Stimulated activated naive CD8-positive, alpha-beta T cell treated with anti-CD3 and anti-CD28 coated beads, Interleukin-15, Interleukin-2, amounts not matched to agents 100 U/mL and 50 U/mL, for 24 hours (primary cell): ENCODE data around the gene SEC16B.

ENCODE experiments used
- ATAC-seq: fragments of 150-1000 bp; cut with Tn5 transposase; one replicate; pipeline ENCODE4 v1.10.0; 2021
- DNase-seq: peaks from one replicate; pipeline ENCODE4 v3.0.0; 2021

SEC16B gene

DNA sequence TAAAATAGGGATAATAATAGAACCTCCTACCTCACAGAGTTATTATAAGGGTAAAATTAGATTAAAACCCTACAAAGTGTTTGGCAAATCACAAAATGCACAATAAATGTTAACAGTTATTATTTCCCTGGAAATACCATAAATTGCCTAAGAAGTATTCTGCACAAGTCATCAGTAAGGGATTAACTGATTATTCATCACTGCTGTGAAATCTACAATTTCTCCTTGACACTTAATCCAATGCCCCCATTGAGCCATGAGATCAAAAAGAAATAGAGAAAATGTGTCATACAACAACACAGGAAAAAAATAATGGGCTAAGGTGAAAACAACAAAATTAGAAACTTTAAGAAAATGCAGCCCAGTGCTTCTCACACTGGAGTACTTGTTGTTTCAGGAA, 6.7 kb upstream of the SEC16B start:
- ATAC-seq = no peak
- no peak for DNase-seq

DNA sequence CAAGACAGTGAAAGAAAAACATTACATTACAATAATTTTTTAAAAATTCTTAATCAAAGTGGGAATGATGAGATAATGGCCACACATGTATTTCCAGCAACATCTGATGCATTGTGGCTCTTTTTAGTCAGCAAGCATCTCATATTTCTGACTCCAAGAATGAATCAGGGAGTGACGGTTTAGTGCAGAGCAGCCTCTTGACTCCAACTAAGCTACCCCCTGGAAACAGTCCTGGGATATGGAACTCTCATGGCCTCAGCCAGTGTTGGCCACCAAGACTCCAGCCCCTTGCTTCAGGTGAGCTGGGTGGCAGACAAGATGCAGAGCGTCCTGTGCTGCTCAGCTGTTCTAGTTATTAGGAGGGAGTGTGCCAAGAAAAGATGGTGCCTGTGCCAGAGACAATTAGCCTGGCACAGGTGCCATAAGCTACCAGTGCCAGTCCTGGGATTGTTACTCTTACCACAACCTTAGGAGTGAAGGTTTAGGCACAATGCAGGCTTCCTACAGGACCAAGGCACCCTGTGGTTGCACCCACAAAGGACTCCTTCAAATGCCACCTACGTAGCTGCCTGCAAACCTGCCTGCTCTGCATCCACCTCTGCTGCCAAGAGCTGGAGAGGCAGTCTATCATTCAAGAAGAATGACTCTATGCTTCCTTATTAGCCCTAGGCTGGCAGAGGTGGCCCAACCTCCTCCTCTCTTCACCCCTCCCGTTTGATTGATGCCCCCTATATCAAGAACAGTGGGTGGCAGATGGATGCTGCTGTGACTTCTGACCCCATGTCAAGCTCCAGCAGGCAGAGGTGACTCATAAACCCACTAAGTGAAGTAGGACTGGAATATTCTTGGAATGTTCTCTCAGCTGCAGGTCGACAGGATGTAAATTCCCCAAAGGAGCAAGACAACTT, 6.0 kb upstream of the SEC16B start:
- no peak for DNase-seq
- ATAC-seq = no peak

DNA sequence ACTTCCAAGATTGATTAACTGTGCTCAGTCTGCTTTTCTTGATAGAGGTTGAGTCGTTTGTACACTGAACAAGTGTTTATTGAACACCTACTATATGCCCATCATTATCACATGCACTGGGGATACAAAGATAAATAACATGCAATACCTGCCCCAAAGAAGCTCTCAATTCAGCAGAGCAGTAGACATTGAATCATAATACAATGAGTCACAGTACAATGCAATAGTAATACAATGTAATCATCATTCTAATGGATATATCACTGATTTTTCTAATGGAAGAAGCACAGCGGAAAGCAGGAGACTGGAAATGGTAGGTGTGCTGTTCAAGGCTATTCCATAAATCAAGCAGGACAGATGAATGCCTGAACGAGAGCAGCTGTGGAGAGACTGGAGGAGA, 3.7 kb upstream of the SEC16B start:
- no peak for ATAC-seq
- no peak for DNase-seq

DNA sequence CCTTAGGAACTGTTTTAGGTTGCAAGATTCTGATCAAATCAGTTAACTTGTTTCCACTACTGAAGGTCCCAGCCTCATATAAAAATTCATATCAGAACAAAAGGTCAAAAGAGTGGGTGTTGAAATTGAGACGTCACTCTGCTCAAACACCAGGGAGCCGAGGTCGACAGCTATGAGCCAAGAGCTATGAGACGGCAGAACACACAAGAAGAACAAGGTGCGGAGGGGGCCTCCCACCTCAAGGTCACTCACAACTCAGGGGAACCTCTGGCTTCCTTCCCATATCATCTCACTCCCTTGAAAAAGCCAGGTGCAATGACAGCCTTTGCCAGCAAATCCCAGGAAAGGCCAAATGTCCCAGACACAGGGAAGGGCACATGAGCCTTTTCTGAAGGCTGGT, 749 bp downstream of the SEC16B start:
- ATAC-seq (no peak), DNase-seq (no peak)

DNA sequence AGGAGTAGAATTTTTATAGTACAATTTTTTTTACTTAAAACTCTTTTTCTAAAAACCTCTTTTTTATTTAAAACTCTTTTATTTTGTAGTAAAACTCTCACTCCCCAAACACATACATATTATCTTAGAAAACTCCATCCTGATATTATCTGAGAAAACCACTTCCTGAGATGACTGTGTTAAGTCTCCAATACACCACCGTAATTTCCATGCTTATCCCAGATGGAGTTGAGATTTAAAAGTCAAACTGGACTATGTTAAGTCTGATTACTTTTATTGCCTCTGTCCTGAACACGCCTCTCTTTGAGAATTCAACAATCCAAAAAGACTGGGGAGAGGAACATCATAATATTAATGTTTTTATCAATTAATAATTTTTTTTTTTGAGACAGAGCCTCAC, 3.7 kb downstream of the SEC16B start:
- ATAC-seq (no peak), DNase-seq (no peak)

DNA sequence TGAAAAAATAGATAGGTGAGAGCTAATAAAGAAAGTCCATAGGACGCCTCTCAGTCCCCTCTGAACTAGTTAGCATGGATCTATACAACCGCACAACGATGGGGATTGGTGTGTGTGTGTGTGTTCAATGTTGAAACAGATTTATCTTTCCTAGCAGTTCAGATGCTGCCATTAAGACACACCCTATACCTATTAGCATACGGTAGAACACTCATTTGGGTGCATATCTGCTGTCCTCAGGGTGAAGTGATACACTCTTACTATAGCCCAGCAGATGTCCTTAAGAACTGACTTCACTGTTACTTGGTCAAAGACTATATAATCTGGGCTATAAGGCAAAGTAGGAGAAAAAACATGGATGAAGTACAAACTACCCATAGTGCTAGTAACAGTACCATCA, 4.6 kb downstream of the SEC16B start:
- ATAC-seq (no peak), DNase-seq (no peak)

DNA sequence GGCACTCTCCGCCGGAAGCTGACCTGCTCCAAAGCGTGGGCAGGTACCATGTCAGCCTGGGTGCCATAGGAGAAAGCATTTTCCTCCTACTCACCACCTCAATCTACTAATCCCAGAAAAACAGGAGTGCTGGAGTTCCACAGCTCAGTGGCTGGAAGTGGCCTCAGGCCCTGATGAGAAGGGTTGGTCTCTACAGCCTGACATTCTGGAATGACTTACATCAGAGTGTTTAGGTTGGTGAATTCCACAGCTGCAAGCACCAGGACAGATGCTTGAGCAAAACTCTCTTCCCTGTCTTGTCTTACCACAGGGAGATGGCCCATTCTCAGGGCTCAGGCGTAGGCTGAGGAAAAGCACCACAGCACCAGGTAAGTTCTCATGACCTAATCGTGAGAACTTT, 5.5 kb downstream of the SEC16B start:
- no peak for ATAC-seq
- DNase-seq = no peak

DNA sequence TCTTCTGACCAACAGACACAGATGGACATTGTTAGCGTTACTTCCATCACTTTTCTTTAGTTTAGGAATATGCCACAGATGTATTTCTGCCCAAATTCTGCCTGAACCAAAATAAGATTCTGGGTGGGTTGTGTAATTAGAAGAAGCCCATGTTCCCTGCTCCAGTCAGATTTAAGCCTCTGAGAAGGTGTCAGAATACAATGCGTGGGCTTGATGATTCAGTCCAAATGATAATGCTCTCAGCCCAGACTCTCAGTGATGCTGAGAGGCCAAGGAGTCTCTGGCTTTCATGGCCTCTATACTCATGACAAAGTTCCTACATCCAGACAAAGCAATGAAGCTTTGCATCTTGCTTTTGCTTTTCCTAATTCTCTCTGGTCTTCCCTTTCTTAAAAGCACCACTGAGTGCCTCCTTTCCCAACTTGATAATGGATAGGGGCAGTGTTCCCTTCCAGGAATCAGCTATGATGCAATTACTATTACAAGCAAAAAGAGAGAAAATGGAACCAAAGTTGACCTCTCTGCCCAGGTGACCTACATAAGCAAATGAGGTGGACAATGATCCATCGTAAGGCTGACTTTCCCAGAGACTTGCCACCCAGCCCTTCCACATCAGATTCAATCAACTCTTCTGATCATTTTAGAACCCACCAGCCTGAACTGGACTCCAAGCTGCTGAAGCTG, 8.8 kb downstream of the SEC16B start:
- ATAC-seq = no peak
- no peak for DNase-seq

DNA sequence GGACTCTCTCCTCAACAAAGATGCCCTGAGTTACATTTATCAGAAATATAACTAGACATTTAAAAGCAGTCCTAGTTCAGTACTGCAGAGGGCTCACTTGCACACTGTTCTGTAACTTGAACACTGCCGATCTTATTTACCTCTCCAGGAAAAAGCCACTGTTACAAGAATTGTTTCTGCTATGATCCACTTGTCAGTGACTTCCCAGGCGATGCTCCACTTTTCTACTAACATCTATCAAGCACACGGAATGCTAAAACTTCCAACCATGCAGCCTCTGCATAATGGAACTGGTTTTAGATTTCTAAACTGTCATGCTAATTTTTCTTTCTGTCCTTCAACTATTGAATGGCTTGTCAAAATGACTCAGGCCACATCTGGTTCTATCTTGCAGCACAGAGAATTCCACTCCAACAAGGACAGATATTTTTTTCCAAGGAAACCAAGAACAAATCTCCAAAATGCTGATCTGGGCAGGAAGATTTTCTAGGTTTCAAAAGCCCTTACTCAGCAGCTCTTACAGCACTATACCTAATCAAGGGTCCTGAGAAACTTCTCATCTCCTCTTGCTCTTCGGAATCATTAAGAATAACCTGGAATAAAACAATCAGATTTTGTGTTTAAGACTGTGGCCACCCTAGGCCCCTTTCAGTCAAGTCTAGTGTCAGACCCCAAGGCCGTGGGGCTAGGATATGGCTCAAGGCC, 9.9 kb downstream of the SEC16B start:
- DNase-seq = no peak
- ATAC-seq = no peak

DNA sequence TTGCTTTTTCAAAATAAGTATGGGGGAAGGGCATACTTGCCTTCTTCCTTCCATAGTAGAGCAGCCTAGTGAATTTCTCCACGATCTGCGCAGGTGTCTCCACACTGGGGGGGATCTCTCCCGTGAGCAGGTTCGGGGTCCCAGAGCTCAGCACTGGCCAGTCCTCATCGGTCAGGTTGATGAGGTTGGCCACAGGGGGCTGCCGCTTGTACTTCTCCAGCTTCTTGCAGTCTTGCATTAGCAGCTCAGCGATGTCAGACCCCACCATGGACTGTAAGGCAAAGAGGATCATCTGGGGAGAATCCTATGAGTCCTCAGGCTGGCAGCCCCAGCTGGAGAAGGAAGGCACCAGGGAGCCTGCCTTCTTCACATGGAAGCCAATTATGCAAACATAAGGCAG, 11.8 kb downstream of the SEC16B start:
- DNase-seq (no peak), ATAC-seq (no peak)

DNA sequence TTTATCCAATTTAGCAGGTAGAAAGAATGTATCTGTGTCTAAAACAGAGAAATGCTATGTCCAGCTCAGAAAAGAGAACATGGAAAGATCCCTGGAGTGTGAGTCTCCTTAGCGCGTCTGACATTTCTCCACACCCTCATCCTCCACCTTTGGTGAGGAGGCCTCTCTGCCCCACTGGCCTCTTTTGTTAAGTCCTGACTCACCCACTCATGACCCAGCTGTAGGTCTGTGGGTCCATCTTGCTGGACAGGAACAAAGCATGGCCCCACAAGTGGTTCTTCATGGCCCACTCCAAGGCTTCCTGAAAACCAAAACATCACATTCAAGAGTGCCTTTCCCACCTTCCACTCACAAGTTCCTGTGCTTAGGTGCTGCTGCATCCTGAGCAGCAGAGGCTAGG, 15.8 kb downstream of the SEC16B start:
- ATAC-seq (no peak), DNase-seq (no peak)

DNA sequence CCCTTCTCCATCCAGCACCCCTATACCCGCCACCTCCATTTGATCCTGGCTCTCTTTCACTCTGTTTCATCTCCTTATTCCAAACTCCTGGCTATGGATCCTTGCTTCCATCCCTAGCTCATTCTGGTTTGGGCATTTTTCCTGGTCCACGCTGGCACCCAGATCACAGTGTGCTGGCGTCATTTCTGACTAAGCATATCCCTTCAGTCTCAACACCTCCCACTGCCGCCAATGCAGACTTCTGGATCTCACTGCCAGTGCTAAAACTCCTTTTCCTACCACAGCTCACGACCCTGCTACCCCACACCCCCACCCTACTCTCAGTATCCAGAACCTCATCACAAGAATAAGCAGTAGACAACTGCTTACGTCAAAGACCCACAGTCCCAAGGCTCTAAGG, 16.3 kb downstream of the SEC16B start:
- no peak for DNase-seq
- no peak for ATAC-seq

DNA sequence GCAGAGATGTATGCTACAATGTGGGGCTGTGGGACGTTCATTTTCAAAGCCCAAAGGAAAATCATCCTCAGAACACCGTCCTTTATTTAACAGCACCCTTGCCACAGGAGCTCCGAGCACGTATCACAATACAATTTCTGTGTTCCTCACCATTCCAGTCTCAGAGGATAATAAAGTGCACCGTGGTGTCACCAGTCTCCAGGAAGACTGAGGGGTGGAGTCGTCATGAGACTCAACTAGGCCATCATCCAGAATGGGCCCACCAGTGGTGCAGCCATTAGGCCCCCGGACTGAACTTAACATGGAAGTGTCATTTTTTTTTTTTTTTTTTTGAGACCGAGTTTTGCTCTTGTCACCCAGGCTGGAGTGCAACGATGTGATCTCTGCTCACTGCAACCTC, 17.2 kb downstream of the SEC16B start:
- ATAC-seq = no peak

DNA sequence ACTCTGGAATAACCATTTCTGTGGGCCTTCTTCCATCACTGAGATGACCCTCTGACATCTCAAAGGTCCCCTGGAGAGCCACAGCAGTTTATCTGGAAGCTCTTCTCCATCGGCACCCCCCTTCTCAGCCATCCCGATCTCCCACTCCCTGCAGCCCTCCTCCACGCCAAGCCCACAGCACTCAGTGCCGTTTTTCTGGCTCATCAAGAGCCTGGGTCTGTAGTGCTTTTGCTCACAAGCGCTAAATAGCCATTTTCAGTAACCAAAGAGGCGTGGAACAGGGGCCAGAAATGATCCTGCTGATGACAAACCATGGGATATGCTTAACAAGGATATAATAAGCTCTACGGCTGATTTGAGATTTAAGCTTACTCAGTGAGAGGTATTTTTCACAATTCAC, 17.6 kb downstream of the SEC16B start:
- ATAC-seq (no peak), DNase-seq (no peak)

More for the DNA sequence above, 17.2 kb downstream of the SEC16B start:
- no peak for DNase-seq

DNA sequence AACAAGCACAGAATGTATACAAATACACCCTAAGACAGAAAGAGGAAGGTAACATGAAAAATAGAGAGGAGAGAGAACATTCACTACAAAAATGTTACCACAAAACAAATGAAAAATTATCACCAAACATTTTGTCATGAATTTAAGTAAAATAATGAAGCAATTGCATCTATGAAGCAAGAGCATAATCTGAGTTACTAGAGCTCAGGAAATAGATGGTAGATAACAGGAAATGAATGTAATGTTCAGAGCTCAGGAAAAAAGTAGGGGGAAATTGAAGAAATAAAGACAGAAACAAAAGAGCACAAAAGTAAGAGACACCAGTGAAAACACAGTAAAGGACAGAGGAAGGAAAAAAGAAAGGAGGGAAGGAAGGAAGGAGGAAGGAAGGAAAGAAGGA, 19.4 kb downstream of the SEC16B start:
- DNase-seq (no peak), ATAC-seq (no peak)

DNA sequence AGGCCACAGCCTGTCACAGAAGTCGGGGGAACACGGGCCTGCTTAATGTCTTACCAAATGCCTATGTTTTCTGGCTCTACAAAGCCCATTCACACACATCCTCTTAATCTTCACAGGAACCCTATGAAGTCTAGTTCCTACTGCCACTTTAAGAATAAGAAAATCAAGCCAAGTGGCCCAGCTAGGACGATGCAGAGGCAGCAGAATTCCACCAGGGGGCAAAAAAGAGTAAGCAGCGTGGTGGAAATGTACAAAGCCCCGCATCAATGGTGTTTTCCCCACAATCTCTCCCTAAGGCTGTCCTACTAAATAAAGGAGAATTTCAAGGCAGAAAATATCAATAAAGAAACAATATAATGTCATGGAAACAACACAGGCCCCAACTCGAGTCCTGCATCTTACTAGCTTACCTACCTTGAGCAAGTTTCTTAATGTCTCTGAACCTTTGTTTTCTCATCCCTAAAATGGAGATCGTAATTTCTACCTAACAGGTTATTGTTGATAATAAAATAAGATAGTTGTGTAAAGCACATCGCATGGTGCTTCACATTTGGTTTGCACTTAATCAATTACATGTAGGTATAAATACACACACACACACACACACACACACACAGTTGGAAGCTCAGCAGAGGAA, 21.4 kb downstream of the SEC16B start:
- ATAC-seq = no peak
- peak; percentile 20 for DNase-seq

DNA sequence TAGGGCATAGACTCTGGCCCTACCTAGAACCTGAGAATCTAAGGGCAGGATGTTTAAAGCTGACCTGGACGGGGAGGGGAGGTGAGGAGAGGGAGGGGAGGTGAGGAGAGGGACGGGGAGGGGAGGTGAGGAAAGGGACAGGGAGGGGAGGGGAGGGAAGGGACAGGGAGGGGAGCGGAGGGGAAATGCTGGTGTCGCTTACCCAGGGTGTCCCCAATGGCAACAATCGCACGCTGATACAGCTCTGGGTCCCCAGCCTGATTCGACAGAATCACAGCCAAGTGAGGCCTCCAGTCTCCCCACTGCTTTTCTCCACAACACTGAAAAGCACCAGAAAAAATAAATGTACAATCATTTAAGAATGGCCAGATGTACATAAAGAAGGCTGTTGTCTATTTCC, 22.2 kb downstream of the SEC16B start:
- no peak for DNase-seq
- no peak for ATAC-seq

DNA sequence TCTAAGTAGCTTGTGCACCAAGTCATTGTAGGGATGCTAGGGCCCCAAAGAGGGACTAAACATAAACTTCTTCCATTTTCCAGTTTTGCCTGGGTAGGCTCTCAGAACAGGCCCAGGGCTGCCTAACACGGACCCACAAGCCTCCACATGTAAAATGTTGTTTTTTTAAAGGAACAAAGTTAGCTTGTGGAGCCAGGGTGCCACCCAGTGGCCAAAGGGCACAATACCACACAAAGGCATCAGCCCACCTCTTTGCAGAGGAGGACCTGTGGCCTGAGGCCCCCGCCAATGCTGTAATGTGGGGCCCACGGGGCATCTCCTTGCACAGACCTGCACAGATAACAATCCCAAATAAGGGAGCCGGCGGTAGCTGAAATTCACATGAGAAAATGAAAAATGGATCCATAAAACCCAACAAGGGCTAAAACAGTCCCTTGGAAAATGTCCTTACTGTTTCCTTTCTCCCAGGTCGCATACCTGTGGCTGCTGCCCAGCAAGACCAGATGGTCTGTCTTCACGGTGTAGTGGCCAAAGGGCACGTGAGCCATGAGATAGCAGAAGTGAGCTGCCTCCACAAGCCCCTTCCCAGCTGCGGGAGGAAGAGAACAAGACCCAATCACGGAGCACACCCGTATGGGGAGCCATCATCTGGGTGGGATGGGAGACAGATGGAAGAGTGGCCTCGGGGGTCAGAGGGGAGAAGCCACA, 23.8 kb downstream of the SEC16B start:
- DNase-seq (peak; percentile 45), ATAC-seq (peak; percentile 39)

DNA sequence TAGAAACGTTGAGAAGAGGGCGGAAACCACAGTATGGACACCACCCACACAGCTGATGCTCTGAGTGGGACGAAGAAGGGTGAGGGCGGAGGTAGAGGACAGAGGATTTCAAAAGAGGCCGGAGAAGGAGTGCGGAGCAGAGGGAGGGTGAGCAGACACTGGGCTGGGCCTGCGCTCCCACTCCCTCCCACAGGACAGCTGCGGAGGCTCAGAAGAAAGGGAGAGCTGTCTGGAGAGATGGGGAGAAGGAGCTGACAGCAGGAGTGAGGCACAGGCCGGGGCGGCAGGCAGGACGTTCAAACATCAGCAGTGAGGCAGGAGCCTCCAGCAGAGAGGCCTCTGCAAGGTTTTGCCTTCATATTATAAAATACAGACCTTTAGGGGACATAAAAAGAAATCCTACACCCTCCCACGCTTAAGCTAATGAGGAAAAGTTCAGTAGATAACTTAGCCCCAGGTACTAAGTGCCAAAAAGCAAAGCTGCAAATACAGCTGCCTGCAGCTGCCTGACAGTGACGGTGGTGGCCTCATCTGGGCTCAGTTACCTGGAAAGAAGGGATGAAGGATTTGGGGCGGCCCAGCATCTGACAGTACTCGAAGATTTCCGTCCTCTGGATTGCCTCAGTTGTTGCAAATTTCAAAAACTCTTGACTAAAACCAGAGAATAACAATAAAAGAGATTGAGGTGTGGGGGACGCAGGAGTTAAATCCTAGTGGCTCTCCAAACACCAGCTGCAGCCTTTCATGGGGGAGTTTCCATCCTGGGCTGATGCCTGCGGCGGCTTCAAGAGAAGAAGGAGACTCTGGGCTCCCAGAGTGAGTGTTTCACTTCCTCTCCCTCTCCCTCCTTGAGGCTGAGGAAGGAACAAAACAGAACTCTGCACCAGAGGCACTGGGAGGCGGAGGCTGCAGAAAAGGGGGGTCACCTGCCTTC, 25.6 kb downstream of the SEC16B start:
- DNase-seq (no peak), ATAC-seq (no peak)

DNA sequence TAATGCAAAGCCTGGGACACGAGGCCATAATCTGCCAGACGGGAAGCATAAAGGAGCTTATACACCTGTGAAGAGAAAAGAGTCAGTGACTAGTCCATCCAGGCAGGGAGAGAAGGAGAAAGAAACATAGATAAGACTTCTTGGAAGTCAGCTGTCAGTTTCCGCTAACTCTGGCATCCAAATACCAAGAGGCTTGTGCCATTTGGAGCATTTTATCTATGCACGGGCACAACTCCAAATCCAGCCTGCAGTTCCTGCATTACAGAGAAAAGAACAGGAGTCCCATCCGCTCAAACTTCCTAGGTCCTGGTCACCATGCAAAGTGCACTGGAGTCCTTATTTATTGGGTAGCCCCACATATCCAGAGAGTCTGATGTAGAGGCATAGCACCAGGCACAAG, 27.9 kb downstream of the SEC16B start:
- DNase-seq (no peak), ATAC-seq (no peak)

DNA sequence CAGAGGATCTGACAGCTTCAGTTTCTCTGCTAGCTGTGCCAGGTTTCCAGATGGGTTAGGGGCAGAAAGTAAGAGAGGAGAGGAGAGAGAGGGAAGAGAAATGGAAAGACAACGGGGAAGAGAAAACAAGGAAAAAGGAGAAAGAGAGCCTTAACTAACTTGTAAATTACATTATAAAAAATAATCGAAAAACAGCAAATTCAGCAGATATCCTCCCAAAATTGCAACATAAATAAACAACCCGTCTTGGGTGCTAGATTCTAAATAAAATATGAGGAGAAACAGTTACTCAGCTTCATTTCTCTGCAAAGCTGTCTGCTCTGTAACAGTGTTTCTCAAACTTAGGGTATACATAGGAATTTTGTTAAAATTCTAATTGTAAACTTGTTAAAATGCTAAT, 29.2 kb downstream of the SEC16B start:
- ATAC-seq (no peak), DNase-seq (no peak)
